Measurements from ENCODE around the gene BTBD1. TPM values are rescaled to one million over a fixed set of nuclear protein-coding genes. Genes with fewer than 3 reads are reported as not detected.
"Not testable (repeated sequence)": the region's sequence is repeated elsewhere in the genome, so short reads cannot be mapped to it uniquely, and the experiment has no call there.

Gene BTBD1
- total and polyA plus RNA-seq, 8 donors: 41.4 to 64.5 (median 62.4) TPM

GRCh38 chr15:83012076-83012426, 55.0 kb downstream of the BTBD1 start:
- H3K4me1 ChIP-seq: peaks cover 6 to 35% of the 10 kb centered on the region in 2 donors
- peak in 1 of 4 donors; percentile 5 for DNase-seq
- ATAC-seq: no peak
- no peak for TF ChIP-seq CTCF (IDR thresholded peaks at IDR 0.05)
- H3K4me3 ChIP-seq: peak overlapping the region; percentile 91 to 94
- H3K27me3 ChIP-seq: no peaks in the 10 kb centered on the region
- peak overlapping the region; percentile 77 to 87 for H3K27ac ChIP-seq
- H3K9me3 ChIP-seq: no peaks in the 10 kb centered on the region
- peaks cover 0 to 35% of the 10 kb centered on the region in 2 donors for H3K36me3 ChIP-seq
- intact Hi-C loops (cut with DNase I): no loop called here

- peak; percentile 42 to 57 for TF ChIP-seq CTCF (IDR thresholded peaks at IDR 0.05)
- Histone ChIP-seq H3K9me3 (no peaks in the 10 kb centered on the region), H3K27ac (peak within 1 kb of the TSS; percentile 77 to 87), H3K27me3 (no peaks in the 10 kb centered on the region), H3K4me3 (peak within 1 kb of the TSS; percentile 91 to 94), H3K4me1 (peaks cover 6 to 35% of the 10 kb centered on the region in 2 donors), H3K36me3 (peaks cover 0 to 35% of the 10 kb centered on the region in 2 donors)
- ATAC-seq (peak; percentile 99), DNase-seq (peak; percentile 84 to 98 (median 94))
- intact Hi-C loops (cut with DNase I): no loop called here
Measured at GRCh38 chr15:83011271-83012075, 55.6 kb downstream of the BTBD1 start, which contains the start of gene C15orf40. Gene C15orf40 (minus strand): TSS chr15:83011639. CDS start chr15:83011607, 32 bp downstream.

GRCh38 chr15:83010709-83011270, 56.3 kb downstream of the BTBD1 start:
- DNase-seq (peak; percentile 42 to 83 (median 73)), ATAC-seq (peak; percentile 93)
- peak overlapping the region; percentile 77 to 87 for H3K27ac ChIP-seq
- no peaks in the 10 kb centered on the region for H3K27me3 ChIP-seq
- H3K36me3 ChIP-seq: peaks cover 0 to 38% of the 10 kb centered on the region in 2 donors
- peaks cover 6 to 35% of the 10 kb centered on the region in 2 donors for H3K4me1 ChIP-seq
- TF ChIP-seq CTCF (IDR thresholded peaks at IDR 0.05): peak; percentile 73 to 78
- H3K9me3 ChIP-seq: no peaks in the 10 kb centered on the region
- intact Hi-C loops (cut with DNase I): no loop called here
- H3K4me3 ChIP-seq: peak overlapping the region; percentile 91 to 94

GRCh38 chr15:83000672-83001031, 66.4 kb downstream of the BTBD1 start:
- H3K4me3 ChIP-seq; DNase-seq; intact Hi-C loops (cut with DNase I); H3K4me1 ChIP-seq; H3K9me3 ChIP-seq; H3K27ac ChIP-seq; H3K27me3 ChIP-seq; ATAC-seq: not testable (repeated sequence)
- H3K36me3 ChIP-seq: peaks cover 0 to 17% of the 10 kb centered on the region in 2 donors

- Histone ChIP-seq H3K4me1 (peaks cover 0 to 9% of the 10 kb centered on the region in 2 donors), H3K27me3 (no peaks in the 10 kb centered on the region), H3K36me3 (peaks cover 0 to 11% of the 10 kb centered on the region in 2 donors), H3K4me3 (peak overlapping the region in 1 of 2 donors; percentile 4), H3K27ac (no peak overlapping the region), H3K9me3 (no peaks in the 10 kb centered on the region)
- ATAC-seq: peak; percentile 94
- peak in 2 of 4 donors; percentile 47 to 56 for DNase-seq
- intact Hi-C loops (cut with DNase I): no loop called here
- no peak for TF ChIP-seq CTCF (IDR thresholded peaks at IDR 0.05)
Measured at GRCh38 chr15:82999905-83000671, 67.0 kb downstream of the BTBD1 start.

Data from left lung (tissue), 10 donors.